HepG2 (cell line): ENCODE measurements around the gene SEMA4A. TPM values are rescaled to one million over a fixed set of nuclear protein-coding genes. Genes with fewer than 3 reads are reported as not detected.

Experiments used
- ARNTL ChIP-seq: sonication (generic); formaldehyde crosslinking; IDR thresholded peaks from 2 replicates; pipeline ENCODE4 v1.4.0; 2020; ENCODE audit warnings: mild to moderate bottlenecking, missing genetic modification reagents
- ATM ChIP-seq: fragments of 450-650 bp; IDR thresholded peaks from 2 replicates; pipeline ENCODE4 v1.7.1; 2017; ENCODE audit warnings: mild to moderate bottlenecking, borderline replicate concordance
- CAMTA2 ChIP-seq: sonication (generic); formaldehyde crosslinking; IDR thresholded peaks from 2 replicates; pipeline ENCODE4 v1.4.0; 2020; ENCODE audit warnings: mild to moderate bottlenecking, missing genetic modification reagents, borderline replicate concordance
- CBFB ChIP-seq: sonication (generic); formaldehyde crosslinking; IDR thresholded peaks from 2 replicates; pipeline ENCODE4 v1.4.0; 2020; ENCODE audit warnings: missing genetic modification reagents
- EED ChIP-seq: sonication (generic); formaldehyde crosslinking; IDR thresholded peaks from 2 replicates; pipeline ENCODE4 v1.5.0; 2020; ENCODE audit warnings: mild to moderate bottlenecking, missing genetic modification reagents
- FUBP1 ChIP-seq: sonication (generic); formaldehyde crosslinking; IDR thresholded peaks from 2 replicates; pipeline ENCODE4 v1.5.1; 2020; ENCODE audit warnings: missing genetic modification reagents, mild to moderate bottlenecking, borderline replicate concordance
- MLLT10 ChIP-seq: sonication (generic); formaldehyde crosslinking; IDR thresholded peaks from 2 replicates; pipeline ENCODE4 v1.4.0; 2020; ENCODE audit warnings: missing genetic modification reagents
- NR2F1 ChIP-seq, 2 experiments: fragments of 450-650 bp in 1 of 2; formaldehyde crosslinking in 1 of 2; IDR thresholded peaks; 2 replicates each; pipeline versions ENCODE4 v1.5.0 to v1.6.1; 2016 to 2020; ENCODE audit warnings: mild to moderate bottlenecking in 1 of 2, missing compliant biosample characterization in 1 of 2, missing genetic modification reagents in 1 of 2, moderate library complexity in 1 of 2
- PTBP1 ChIP-seq: fragments of 200-400 bp; formaldehyde crosslinking; IDR thresholded peaks from 2 replicates; pipeline ENCODE4 v1.6.1; 2018; ENCODE audit warnings: low read length, low read depth; ENCODE audit not compliant: poor library complexity, severe bottlenecking
- SNRNP70 ChIP-seq: fragments of 200-400 bp; formaldehyde crosslinking; IDR thresholded peaks from 2 replicates; pipeline ENCODE4 v1.6.1; 2017; ENCODE audit warnings: mild to moderate bottlenecking, low read depth, low read length, moderate library complexity
- SPEN ChIP-seq: sonication (generic); formaldehyde crosslinking; IDR thresholded peaks from 2 replicates; pipeline ENCODE4 v1.5.1; 2020; ENCODE audit warnings: low read depth, mild to moderate bottlenecking, missing genetic modification reagents
- TSC22D2 ChIP-seq: sonication (generic); formaldehyde crosslinking; IDR thresholded peaks from 2 replicates; pipeline ENCODE4 v1.5.1; 2020; ENCODE audit warnings: missing genetic modification reagents, mild to moderate bottlenecking, borderline replicate concordance
- U2AF2 ChIP-seq: fragments of 200-400 bp; formaldehyde crosslinking; IDR thresholded peaks from 2 replicates; pipeline ENCODE4 v1.6.1; 2017; ENCODE audit warnings: low read depth, mild to moderate bottlenecking, low read length
- ZBTB38 ChIP-seq: sonication (generic); formaldehyde crosslinking; IDR thresholded peaks from 2 replicates; pipeline ENCODE4 v1.5.1; 2020; ENCODE audit warnings: mild to moderate bottlenecking, missing genetic modification reagents
- ZBTB4 ChIP-seq: sonication (generic); formaldehyde crosslinking; IDR thresholded peaks from 2 replicates; pipeline ENCODE4 v1.4.0; 2020; ENCODE audit warnings: missing genetic modification reagents, mild to moderate bottlenecking, borderline replicate concordance
- ZFYVE20 ChIP-seq: sonication (generic); formaldehyde crosslinking; IDR thresholded peaks from 2 replicates; pipeline ENCODE4 v1.8.0; 2023; ENCODE audit warnings: low read depth, mild to moderate bottlenecking, moderate library complexity, missing genetic modification reagents, borderline replicate concordance
- ZNF256 ChIP-seq: sonication (generic); formaldehyde crosslinking; conservative IDR thresholded peaks from 2 replicates; pipeline ENCODE4 v1.4.0; 2020; ENCODE audit warnings: missing genetic modification reagents
- ZNF343 ChIP-seq: sonication (generic); formaldehyde crosslinking; IDR thresholded peaks from 2 replicates; pipeline ENCODE4 v1.4.0; 2020; ENCODE audit warnings: mild to moderate bottlenecking, missing genetic modification reagents
- ZNF839 ChIP-seq: sonication (generic); formaldehyde crosslinking; IDR thresholded peaks from 2 replicates; pipeline ENCODE4 v1.4.0; 2020; ENCODE audit warnings: missing genetic modification reagents, mild to moderate bottlenecking, borderline replicate concordance
- ZSCAN20 ChIP-seq: sonication (generic); formaldehyde crosslinking; IDR thresholded peaks from 2 replicates; pipeline ENCODE4 v1.4.0; 2020; ENCODE audit warnings: missing genetic modification reagents, mild to moderate bottlenecking, borderline replicate concordance
- polyA plus RNA-seq, 8 experiments: library from polyadenylated mRNA; depleted of rRNA in 3 of 8; stranded (reverse) in 7 of 8; unstranded in 1 of 8; fragments of >200 nt; fragmentation: Illumina TruSeq in 4 of 8; extraction: Trizol in 4 of 8; gene quantifications; 2 replicates each; pipeline versions ENCODE4 v1.2.1 to v1.2.3, GENCODE V29; 2011 to 2016; ENCODE audit warnings: low read depth in 4 of 8, missing spikeins in 1 of 8, mixed read lengths in 1 of 8; ENCODE audit not compliant: insufficient read depth in 1 of 8
- total RNA-seq, 5 experiments: library from RNA; depleted of rRNA; stranded (reverse); fragments of >200 nt; fragmentation: Illumina TruSeq; extraction: Trizol; gene quantifications; 2 replicates each; pipeline ENCODE4 v1.2.3, GENCODE V29; 2016; ENCODE audit warnings: low read depth in 1 of 5
- TF ChIP-seq, protein P1 (sequence below): sonication (generic); formaldehyde crosslinking; IDR thresholded peaks from 2 replicates; pipeline ENCODE4 v1.8.1; 2022; ENCODE audit warnings: mild to moderate bottlenecking, missing genetic modification reagents
- TF ChIP-seq, protein P2 (sequence below): sonication (generic); formaldehyde crosslinking; IDR thresholded peaks from 2 replicates; pipeline ENCODE4 v1.4.0; 2020; ENCODE audit warnings: mild to moderate bottlenecking, low read depth, missing genetic modification reagents

The SEMA4A gene
- total and polyA plus RNA-seq, 2 of the 13 experiments (the other 11 are each of a cell fraction or from before 2014, with no cell fraction given): 0.09 to 0.20 TPM

GRCh38 chr1:156118177-156118868 lies 35.1 kb upstream of the SEMA4A start (continued):
- no peak for TF ChIP-seq ZBTB4 (CRISPR knock-in tag)
- no peak for TF ChIP-seq MLLT10 (CRISPR knock-in tag)
- TF ChIP-seq TSC22D2 (CRISPR knock-in tag): no peak
- no peak for TF ChIP-seq ZNF256
- no peak for TF ChIP-seq U2AF2
- TF ChIP-seq ARNTL: peak; percentile 55; the same call in 1 of the 2 replicates
- TF ChIP-seq CBFB (CRISPR knock-in tag): no peak
- no peak for TF ChIP-seq SNRNP70
- TF ChIP-seq ZSCAN20 (CRISPR knock-in tag): no peak
- no peak for TF ChIP-seq CAMTA2 (CRISPR knock-in tag)
- peak; percentile 70 for TF ChIP-seq SPEN (CRISPR knock-in tag)
- TF ChIP-seq, protein P1, sequence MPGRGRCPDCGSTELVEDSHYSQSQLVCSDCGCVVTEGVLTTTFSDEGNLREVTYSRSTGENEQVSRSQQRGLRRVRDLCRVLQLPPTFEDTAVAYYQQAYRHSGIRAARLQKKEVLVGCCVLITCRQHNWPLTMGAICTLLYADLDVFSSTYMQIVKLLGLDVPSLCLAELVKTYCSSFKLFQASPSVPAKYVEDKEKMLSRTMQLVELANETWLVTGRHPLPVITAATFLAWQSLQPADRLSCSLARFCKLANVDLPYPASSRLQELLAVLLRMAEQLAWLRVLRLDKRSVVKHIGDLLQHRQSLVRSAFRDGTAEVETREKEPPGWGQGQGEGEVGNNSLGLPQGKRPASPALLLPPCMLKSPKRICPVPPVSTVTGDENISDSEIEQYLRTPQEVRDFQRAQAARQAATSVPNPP (CRISPR knock-in tag): no peak
- no peak for TF ChIP-seq ZFYVE20 (CRISPR knock-in tag)
- TF ChIP-seq EED (CRISPR knock-in tag): no peak
- TF ChIP-seq PTBP1: no peak
- TF ChIP-seq ZNF839 (CRISPR knock-in tag): no peak
- no peak for TF ChIP-seq NR2F1 (CRISPR knock-in tag; IDR thresholded peaks at IDR 0.05)
- no peak for TF ChIP-seq ATM
- no peak for TF ChIP-seq FUBP1 (CRISPR knock-in tag)
- no peak for TF ChIP-seq ZNF343 (CRISPR knock-in tag)
- TF ChIP-seq, protein P2, sequence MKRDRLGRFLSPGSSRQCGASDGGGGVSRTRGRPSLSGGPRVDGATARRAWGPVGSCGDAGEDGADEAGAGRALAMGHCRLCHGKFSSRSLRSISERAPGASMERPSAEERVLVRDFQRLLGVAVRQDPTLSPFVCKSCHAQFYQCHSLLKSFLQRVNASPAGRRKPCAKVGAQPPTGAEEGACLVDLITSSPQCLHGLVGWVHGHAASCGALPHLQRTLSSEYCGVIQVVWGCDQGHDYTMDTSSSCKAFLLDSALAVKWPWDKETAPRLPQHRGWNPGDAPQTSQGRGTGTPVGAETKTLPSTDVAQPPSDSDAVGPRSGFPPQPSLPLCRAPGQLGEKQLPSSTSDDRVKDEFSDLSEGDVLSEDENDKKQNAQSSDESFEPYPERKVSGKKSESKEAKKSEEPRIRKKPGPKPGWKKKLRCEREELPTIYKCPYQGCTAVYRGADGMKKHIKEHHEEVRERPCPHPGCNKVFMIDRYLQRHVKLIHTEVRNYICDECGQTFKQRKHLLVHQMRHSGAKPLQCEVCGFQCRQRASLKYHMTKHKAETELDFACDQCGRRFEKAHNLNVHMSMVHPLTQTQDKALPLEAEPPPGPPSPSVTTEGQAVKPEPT (CRISPR knock-in tag): no peak
- TF ChIP-seq ZBTB38: peak; percentile 44; the same call in 1 of the 2 replicates
